ENCODE results near the gene TCHP.

TCHP gene

GRCh38 chr12:109940339-109940923 lies 40.4 kb downstream of the TCHP start:
- H3K4me1 ChIP-seq (ENCODE audit: insufficient read depth, low read length, poor library complexity, severe bottlenecking), result no peaks in the 10 kb centered on the region
- no peaks in the 10 kb centered on the region for H3F3A ChIP-seq (ENCODE audit: low read depth)
- H4K20me1 ChIP-seq (ENCODE audit: insufficient read depth, low read length, poor library complexity, severe bottlenecking), result no peaks in the 10 kb centered on the region
- H3K9me3 ChIP-seq (ENCODE audit: insufficient read depth, low read depth, low read length), result no peaks in the 10 kb centered on the region
- no peak overlapping the region for H3K4me3 ChIP-seq (ENCODE audit: low read length, poor library complexity, severe bottlenecking)
- no peaks in the 10 kb centered on the region for H3K9me2 ChIP-seq (replicated peaks; ENCODE audit: low read depth, low read length)
- peaks cover 29% of the 10 kb centered on the region; the same call in 1 of the 2 replicates for H3K36me3 ChIP-seq (ENCODE audit: insufficient read depth, low read length)
- no peak for TF ChIP-seq CTCF (conservative IDR thresholded peaks at IDR 0.05; ENCODE audit: low read length)
- no peak overlapping the region for H2AFZ ChIP-seq (ENCODE audit: low read length)
- no peaks in the 10 kb centered on the region for H3K27me3 ChIP-seq (ENCODE audit: insufficient read depth, low read length, poor library complexity, severe bottlenecking)
- H3K79me2 ChIP-seq (ENCODE audit: insufficient read depth, low read length), result no peaks in the 10 kb centered on the region
- no peak overlapping the region for H3K9ac ChIP-seq (ENCODE audit: low read depth, low read length, poor library complexity, severe bottlenecking)
- H3K4me2 ChIP-seq (ENCODE audit: low read depth, low read length, poor library complexity, severe bottlenecking), result no peak overlapping the region

GRCh38 chr12:109943811-109944210 lies 43.7 kb downstream of the TCHP start:
- Histone ChIP-seq H3K4me3 (ENCODE audit: low read length, poor library complexity, severe bottlenecking) (no peak overlapping the region), H3K36me3 (ENCODE audit: insufficient read depth, low read length) (peaks cover 42% of the 10 kb centered on the region; the same call in 1 of the 2 replicates), H3F3A (ENCODE audit: low read depth) (no peaks in the 10 kb centered on the region), H3K27me3 (ENCODE audit: insufficient read depth, low read length, poor library complexity, severe bottlenecking) (no peaks in the 10 kb centered on the region), H3K9me3 (ENCODE audit: insufficient read depth, low read depth, low read length) (no peaks in the 10 kb centered on the region), H2AFZ (ENCODE audit: low read length) (no peak overlapping the region), H3K4me1 (ENCODE audit: insufficient read depth, low read length, poor library complexity, severe bottlenecking) (peaks cover 10% of the 10 kb centered on the region), H3K79me2 (ENCODE audit: insufficient read depth, low read length) (no peaks in the 10 kb centered on the region), H3K9me2 (replicated peaks; ENCODE audit: low read depth, low read length) (no peaks in the 10 kb centered on the region), H3K9ac (ENCODE audit: low read depth, low read length, poor library complexity, severe bottlenecking) (no peak overlapping the region), H3K4me2 (ENCODE audit: low read depth, low read length, poor library complexity, severe bottlenecking) (no peak overlapping the region), H4K20me1 (ENCODE audit: insufficient read depth, low read length, poor library complexity, severe bottlenecking) (no peaks in the 10 kb centered on the region)
- TF ChIP-seq EZH2phosphoT487 (IDR thresholded peaks at IDR 0.05; ENCODE audit: borderline replicate concordance), result no peak
- TF ChIP-seq CTCF (conservative IDR thresholded peaks at IDR 0.05; ENCODE audit: low read length), result no peak

- peaks cover 10% of the 10 kb centered on the region for H3K4me1 ChIP-seq (ENCODE audit: insufficient read depth, low read length, poor library complexity, severe bottlenecking)
- TF ChIP-seq CTCF (conservative IDR thresholded peaks at IDR 0.05; ENCODE audit: low read length) (no peak), EZH2phosphoT487 (IDR thresholded peaks at IDR 0.05; ENCODE audit: borderline replicate concordance) (no peak)
- no peaks in the 10 kb centered on the region for H4K20me1 ChIP-seq (ENCODE audit: insufficient read depth, low read length, poor library complexity, severe bottlenecking)
- H3K4me3 ChIP-seq (ENCODE audit: low read length, poor library complexity, severe bottlenecking), result no peak overlapping the region
- H3F3A ChIP-seq (ENCODE audit: low read depth), result no peaks in the 10 kb centered on the region
- H2AFZ ChIP-seq (ENCODE audit: low read length), result no peak overlapping the region
- no peaks in the 10 kb centered on the region for H3K9me2 ChIP-seq (replicated peaks; ENCODE audit: low read depth, low read length)
- no peak overlapping the region for H3K4me2 ChIP-seq (ENCODE audit: low read depth, low read length, poor library complexity, severe bottlenecking)
- peaks cover 51% of the 10 kb centered on the region for H3K36me3 ChIP-seq (ENCODE audit: insufficient read depth, low read length)
- H3K79me2 ChIP-seq (ENCODE audit: insufficient read depth, low read length), result no peaks in the 10 kb centered on the region
- H3K9ac ChIP-seq (ENCODE audit: low read depth, low read length, poor library complexity, severe bottlenecking), result no peak overlapping the region
- H3K27me3 ChIP-seq (ENCODE audit: insufficient read depth, low read length, poor library complexity, severe bottlenecking), result no peaks in the 10 kb centered on the region
- no peaks in the 10 kb centered on the region for H3K9me3 ChIP-seq (ENCODE audit: insufficient read depth, low read depth, low read length)
Observed at GRCh38 chr12:109944561-109945359, 44.7 kb downstream of the TCHP start.
